ENCODE results near the gene LMO3.

The LMO3 gene

GRCh38 chr12:16606201-16606849, 363 bp upstream of the LMO3 start:
- Mint-ChIP-seq H3K27ac (no peak overlapping the region), H3K27me3 (peaks cover 54 to 73% of the 10 kb centered on the region in 2 donors), H3K4me1 (peaks cover 3 to 6% of the 10 kb centered on the region in 2 donors), H3K36me3 (no peaks in the 10 kb centered on the region), H3K4me3 (peak overlapping the region; percentile 12 to 30), H3K9me3 (no peaks in the 10 kb centered on the region)
- DNase-seq (no peak), ATAC-seq (replicated peaks) (peak in 1 of 2 donors; percentile 20)

GRCh38 chr12:16605642-16606116, 283 bp downstream of the LMO3 start:
- Mint-ChIP-seq H3K36me3 (no peaks in the 10 kb centered on the region), H3K9me3 (no peaks in the 10 kb centered on the region), H3K27me3 (peaks cover 51 to 69% of the 10 kb centered on the region in 2 donors), H3K27ac (no peak overlapping the region), H3K4me3 (peak overlapping the region in 1 of 2 donors; percentile 66), H3K4me1 (peaks cover 3 to 6% of the 10 kb centered on the region in 2 donors)
- DNase-seq (no peak), ATAC-seq (replicated peaks) (no peak)

- peaks cover 3 to 6% of the 10 kb centered on the region in 2 donors for H3K4me1 Mint-ChIP-seq
- DNase-seq: no peak
- no peaks in the 10 kb centered on the region for H3K36me3 Mint-ChIP-seq
- no peak overlapping the region for H3K27ac Mint-ChIP-seq
- ATAC-seq (replicated peaks): no peak
- H3K4me3 Mint-ChIP-seq: no peak overlapping the region
- H3K27me3 Mint-ChIP-seq: peaks cover 42 to 59% of the 10 kb centered on the region in 2 donors
- H3K9me3 Mint-ChIP-seq: no peaks in the 10 kb centered on the region
Observed at GRCh38 chr12:16604596-16605252, 1.2 kb downstream of the LMO3 start.

- Mint-ChIP-seq H3K4me1 (peaks cover 3 to 6% of the 10 kb centered on the region in 2 donors), H3K9me3 (no peaks in the 10 kb centered on the region), H3K36me3 (no peaks in the 10 kb centered on the region), H3K27ac (no peak overlapping the region), H3K27me3 (peaks cover 37 to 52% of the 10 kb centered on the region in 2 donors), H3K4me3 (no peak overlapping the region)
- DNase-seq (no peak), ATAC-seq (replicated peaks) (no peak)
Observed at GRCh38 chr12:16603916-16604575, 1.9 kb downstream of the LMO3 start.

GRCh38 chr12:16603260-16603915, 2.6 kb downstream of the LMO3 start:
- Mint-ChIP-seq H3K36me3 (no peaks in the 10 kb centered on the region), H3K9me3 (no peaks in the 10 kb centered on the region), H3K27ac (no peak overlapping the region), H3K4me3 (no peak overlapping the region), H3K27me3 (peaks cover 35 to 48% of the 10 kb centered on the region in 2 donors), H3K4me1 (peaks cover 3 to 6% of the 10 kb centered on the region in 2 donors)
- DNase-seq (no peak), ATAC-seq (replicated peaks) (no peak)

- ATAC-seq (replicated peaks): no peak
- H3K27me3 Mint-ChIP-seq: peaks cover 25 to 38% of the 10 kb centered on the region in 2 donors
Observed at GRCh38 chr12:16602412-16602811, 3.5 kb downstream of the LMO3 start.

GRCh38 chr12:16600525-16600924, 5.4 kb downstream of the LMO3 start:
- Mint-ChIP-seq H3K36me3 (no peaks in the 10 kb centered on the region), H3K4me1 (peaks cover 0 to under 1% of the 10 kb centered on the region in 2 donors), H3K9me3 (no peaks in the 10 kb centered on the region), H3K4me3 (no peak overlapping the region), H3K27me3 (peaks cover 7 to 20% of the 10 kb centered on the region in 2 donors), H3K27ac (no peak overlapping the region)
- no peak for DNase-seq
- ATAC-seq (replicated peaks): no peak

More at GRCh38 chr12:16602412-16602811, 3.5 kb downstream of the LMO3 start:
- Mint-ChIP-seq H3K4me1 (peaks cover 3 to 6% of the 10 kb centered on the region in 2 donors), H3K27ac (no peak overlapping the region), H3K9me3 (no peaks in the 10 kb centered on the region), H3K36me3 (no peaks in the 10 kb centered on the region), H3K4me3 (no peak overlapping the region)
- no peak for DNase-seq

- DNase-seq: no peak
- ATAC-seq (replicated peaks): no peak
- Mint-ChIP-seq H3K36me3 (no peaks in the 10 kb centered on the region), H3K4me3 (no peak overlapping the region), H3K4me1 (no peaks in the 10 kb centered on the region), H3K27me3 (peaks cover 0 to 10% of the 10 kb centered on the region in 2 donors), H3K27ac (no peak overlapping the region), H3K9me3 (no peaks in the 10 kb centered on the region)
Observed at GRCh38 chr12:16599081-16599480, 6.9 kb downstream of the LMO3 start.

- Mint-ChIP-seq H3K4me3 (no peak overlapping the region), H3K36me3 (no peaks in the 10 kb centered on the region), H3K9me3 (no peaks in the 10 kb centered on the region), H3K4me1 (no peaks in the 10 kb centered on the region), H3K27ac (no peak overlapping the region), H3K27me3 (no peaks in the 10 kb centered on the region)
- ATAC-seq (replicated peaks) (no peak), DNase-seq (no peak)
Observed at GRCh38 chr12:16594797-16595196, 11.2 kb downstream of the LMO3 start.

- Mint-ChIP-seq H3K27ac (no peak overlapping the region), H3K4me3 (no peak overlapping the region), H3K36me3 (no peaks in the 10 kb centered on the region), H3K4me1 (no peaks in the 10 kb centered on the region), H3K9me3 (no peaks in the 10 kb centered on the region), H3K27me3 (no peaks in the 10 kb centered on the region)
- DNase-seq: no peak
- no peak for ATAC-seq (replicated peaks)
Observed at GRCh38 chr12:16593546-16593945, 12.4 kb downstream of the LMO3 start.

- DNase-seq (no peak), ATAC-seq (replicated peaks) (no peak)
- Mint-ChIP-seq H3K36me3 (no peaks in the 10 kb centered on the region), H3K27ac (no peak overlapping the region), H3K27me3 (no peaks in the 10 kb centered on the region), H3K4me3 (no peak overlapping the region), H3K4me1 (no peaks in the 10 kb centered on the region), H3K9me3 (no peaks in the 10 kb centered on the region)
Observed at GRCh38 chr12:16590645-16591044, 15.3 kb downstream of the LMO3 start.

GRCh38 chr12:16588812-16589211, 17.1 kb downstream of the LMO3 start:
- H3K4me1 Mint-ChIP-seq: no peaks in the 10 kb centered on the region
- H3K27ac Mint-ChIP-seq: no peak overlapping the region
- H3K36me3 Mint-ChIP-seq: no peaks in the 10 kb centered on the region
- H3K9me3 Mint-ChIP-seq: no peaks in the 10 kb centered on the region
- H3K4me3 Mint-ChIP-seq: no peak overlapping the region
- ATAC-seq (replicated peaks) (no peak), DNase-seq (no peak)
- no peaks in the 10 kb centered on the region for H3K27me3 Mint-ChIP-seq

GRCh38 chr12:16587514-16587913, 18.4 kb downstream of the LMO3 start:
- H3K4me1 Mint-ChIP-seq: no peaks in the 10 kb centered on the region
- no peak for DNase-seq
- ATAC-seq (replicated peaks): no peak
- H3K27ac Mint-ChIP-seq: no peak overlapping the region
- H3K27me3 Mint-ChIP-seq: no peaks in the 10 kb centered on the region
- H3K4me3 Mint-ChIP-seq: no peak overlapping the region
- H3K36me3 Mint-ChIP-seq: no peaks in the 10 kb centered on the region
- peaks cover 0 to 1% of the 10 kb centered on the region in 2 donors for H3K9me3 Mint-ChIP-seq

GRCh38 chr12:16587110-16587453, 18.9 kb downstream of the LMO3 start:
- no peak for ATAC-seq (replicated peaks)
- no peak overlapping the region for H3K27ac Mint-ChIP-seq

More at GRCh38 chr12:16587110-16587453, 18.9 kb downstream of the LMO3 start:
- Mint-ChIP-seq H3K4me1 (no peaks in the 10 kb centered on the region), H3K4me3 (no peak overlapping the region), H3K27me3 (no peaks in the 10 kb centered on the region), H3K36me3 (no peaks in the 10 kb centered on the region), H3K9me3 (peaks cover 0 to 1% of the 10 kb centered on the region in 2 donors)
- no peak for DNase-seq

Data from stimulated activated naive B cell treated with anti-CD40 and anti-IgM and Interleukin-4, amounts not matched to agents 10 μg/mL and 1 μg/mL and 100 μg/mL, for 72 hours (primary cell).